WTC11 (cell line): ENCODE measurements around the gene ATG101. TPM values are rescaled to one million over a fixed set of nuclear protein-coding genes. Genes with fewer than 3 reads are reported as not detected.

Source experiments
- ATAC-seq: fragments of 200-7000 bp; cut with Tn5 transposase; 2 replicates; pipeline ENCODE4 v1.10.0; 2021; ENCODE audit warnings: mild to moderate bottlenecking, moderate library complexity
- CTCF ChIA-PET: fragments of 300-600 bp; sonication (Branson Sonifier 250); formaldehyde crosslinking; loops from one replicate; lab custom pipeline; 2021; ENCODE audit warnings: antibody characterized with exemption; lab: Charles Lee
- POLR2A ChIA-PET: fragments of 350-600 bp; sonication (Branson Sonifier 250); formaldehyde crosslinking; loops from one replicate; lab custom pipeline; 2021; ENCODE audit warnings: antibody characterized with exemption; lab: Charles Lee
- DNase-seq: peaks from one replicate; pipeline ENCODE4 v3.0.0; 2021; ENCODE audit warnings: low spot score
- H3K27ac Mint-ChIP-seq: 2 replicates; pipeline ENCODE4 v1.8.0; 2021; ENCODE audit warnings: mixed read lengths
- H3K27me3 Mint-ChIP-seq: 2 replicates; pipeline ENCODE4 v1.8.0; 2021; ENCODE audit warnings: low read depth, mild to moderate bottlenecking, moderate library complexity, mixed read lengths
- H3K36me3 Mint-ChIP-seq: 2 replicates; pipeline ENCODE4 v1.8.0; 2021; ENCODE audit warnings: mixed read lengths
- H3K4me1 Mint-ChIP-seq: 2 replicates; pipeline ENCODE4 v1.8.0; 2022; ENCODE audit warnings: mixed read lengths
- H3K4me3 Mint-ChIP-seq: 2 replicates; pipeline ENCODE4 v1.8.0; 2021; ENCODE audit warnings: mild to moderate bottlenecking, moderate library complexity, mixed read lengths
- H3K9me3 Mint-ChIP-seq: 2 replicates; pipeline ENCODE4 v1.8.0; 2021; ENCODE audit warnings: mixed read lengths
- ARID4B ChIP-seq: sonication (generic); formaldehyde crosslinking; IDR thresholded peaks from 2 replicates; pipeline ENCODE4 v1.8.0; 2023; ENCODE audit warnings: missing genetic modification reagents, mild to moderate bottlenecking, borderline replicate concordance
- CREM ChIP-seq: sonication (generic); formaldehyde crosslinking; IDR thresholded peaks from 2 replicates; pipeline ENCODE4 v1.8.1; 2022; ENCODE audit warnings: mild to moderate bottlenecking, missing genetic modification reagents, moderate library complexity
- FOXK1 ChIP-seq: sonication (generic); formaldehyde crosslinking; IDR thresholded peaks from 2 replicates; pipeline ENCODE4 v1.8.0; 2022; ENCODE audit warnings: mild to moderate bottlenecking, moderate library complexity, missing genetic modification reagents
- GTF2I ChIP-seq: fragments of 250-450 bp; sonication (Bioruptor Pico); conservative IDR thresholded peaks from 2 replicates; pipeline ENCODE4 v1.4.0; 2021; ENCODE audit warnings: mild to moderate bottlenecking
- NFE2L1 ChIP-seq: sonication (generic); formaldehyde crosslinking; IDR thresholded peaks from 2 replicates; pipeline ENCODE4 v1.8.1; 2023; ENCODE audit warnings: missing genetic modification reagents
- OVOL2 ChIP-seq: fragments of 250-450 bp; sonication (Bioruptor Pico); IDR thresholded peaks from 2 replicates; pipeline ENCODE4 v1.9.0; 2021; ENCODE audit warnings: mild to moderate bottlenecking, borderline replicate concordance
- RORB ChIP-seq: fragments of 250-450 bp; sonication (Bioruptor Pico); IDR thresholded peaks from 2 replicates; pipeline ENCODE4 v1.9.0; 2021; ENCODE audit warnings: mild to moderate bottlenecking
- TP53 ChIP-seq: sonication (generic); formaldehyde crosslinking; IDR thresholded peaks from 2 replicates; pipeline ENCODE4 v1.8.1; 2023; ENCODE audit warnings: mild to moderate bottlenecking, missing genetic modification reagents
- ZBTB21 ChIP-seq: sonication (generic); formaldehyde crosslinking; IDR thresholded peaks from 2 replicates; pipeline ENCODE4 v1.8.1; 2023; ENCODE audit warnings: mild to moderate bottlenecking, missing genetic modification reagents, borderline replicate concordance
- ZNF138 ChIP-seq: sonication (generic); formaldehyde crosslinking; conservative IDR thresholded peaks from 2 replicates; pipeline ENCODE4 v1.8.1; 2022; ENCODE audit warnings: mild to moderate bottlenecking, moderate library complexity, missing genetic modification reagents
- ZNF232 ChIP-seq: sonication (generic); formaldehyde crosslinking; IDR thresholded peaks from 2 replicates; pipeline ENCODE4 v1.8.0; 2022; ENCODE audit warnings: mild to moderate bottlenecking, missing genetic modification reagents
- total RNA-seq: library from RNA; stranded (reverse); gene quantifications from 3 replicates; pipeline ENCODE4 v1.2.3, GENCODE V29; 2021
- TF ChIP-seq, protein P1 (sequence below): sonication (generic); formaldehyde crosslinking; IDR thresholded peaks from 2 replicates; pipeline ENCODE4 v1.8.0; 2022; ENCODE audit warnings: mild to moderate bottlenecking, missing genetic modification reagents
- TF ChIP-seq, protein P2 (sequence below): sonication (generic); formaldehyde crosslinking; IDR thresholded peaks from 2 replicates; pipeline ENCODE4 v1.8.1; 2022; ENCODE audit warnings: low read depth, mild to moderate bottlenecking, moderate library complexity, missing genetic modification reagents, borderline replicate concordance
- TF ChIP-seq, protein P3 (sequence below): fragments of 250-450 bp; sonication (Bioruptor Pico); IDR thresholded peaks from 2 replicates; pipeline ENCODE4 v1.8.0; 2021; ENCODE audit warnings: mild to moderate bottlenecking
- TF ChIP-seq, protein P4 (sequence below): sonication (generic); formaldehyde crosslinking; IDR thresholded peaks from 2 replicates; pipeline ENCODE4 v1.8.1; 2022; ENCODE audit warnings: mild to moderate bottlenecking, moderate library complexity, missing genetic modification reagents

ATG101 gene
- total RNA-seq, 1 experiment from 2014 or later = 52.1 TPM

GRCh38 chr12:52050758-52051541 is 18.8 kb upstream of the ATG101 start, which contains the start of gene NR4A1 (continued):
- TF ChIP-seq, protein P1, sequence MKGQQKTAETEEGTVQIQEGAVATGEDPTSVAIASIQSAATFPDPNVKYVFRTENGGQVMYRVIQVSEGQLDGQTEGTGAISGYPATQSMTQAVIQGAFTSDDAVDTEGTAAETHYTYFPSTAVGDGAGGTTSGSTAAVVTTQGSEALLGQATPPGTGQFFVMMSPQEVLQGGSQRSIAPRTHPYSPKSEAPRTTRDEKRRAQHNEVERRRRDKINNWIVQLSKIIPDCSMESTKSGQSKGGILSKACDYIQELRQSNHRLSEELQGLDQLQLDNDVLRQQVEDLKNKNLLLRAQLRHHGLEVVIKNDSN (CRISPR knock-in tag) = no peak

DNA sequence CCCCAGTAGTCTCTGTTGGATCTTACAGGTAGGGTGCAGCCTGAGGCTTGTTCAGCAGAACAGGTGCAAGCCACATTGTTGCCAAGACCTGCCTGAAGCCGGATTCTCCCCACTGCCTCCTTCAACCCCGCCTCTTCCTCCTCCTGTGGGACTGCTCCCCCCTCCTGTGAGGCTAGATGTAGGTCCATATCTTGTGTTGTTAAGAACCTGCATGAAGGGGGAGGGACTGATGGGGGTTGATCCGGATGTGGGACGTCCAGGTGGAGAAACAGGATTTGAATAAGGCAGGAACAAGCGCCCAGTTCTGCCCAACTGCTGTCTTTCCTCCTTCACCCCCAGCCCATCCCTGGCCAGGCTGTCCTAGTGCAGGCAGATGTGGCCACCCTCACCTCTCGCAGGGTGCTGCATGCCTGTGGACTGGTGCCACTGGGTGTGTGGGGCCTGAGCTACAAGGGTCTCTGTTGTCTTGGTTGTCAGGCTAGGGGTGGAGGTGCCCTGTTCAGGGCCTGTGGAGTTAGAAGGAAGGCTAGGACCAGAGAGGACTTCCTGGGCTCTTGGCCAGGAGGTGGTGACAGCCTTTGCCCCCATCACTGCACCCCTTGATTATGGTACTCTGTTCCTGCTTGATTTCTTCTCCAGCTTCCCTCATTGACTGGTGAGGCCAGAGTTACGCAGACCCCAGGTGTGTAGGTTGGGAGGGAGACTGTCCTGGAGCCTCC is 17.2 kb upstream of the ATG101 start:
- TF ChIP-seq TP53 (CRISPR knock-in tag) = no peak
- no peak for TF ChIP-seq GTF2I (CRISPR knock-in tag)
- TF ChIP-seq FOXK1 (CRISPR knock-in tag) = no peak
- no peak for TF ChIP-seq ZNF232 (CRISPR knock-in tag)
- no peak for TF ChIP-seq OVOL2 (CRISPR knock-in tag)
- TF ChIP-seq CREM (CRISPR knock-in tag) = no peak
- no peak for TF ChIP-seq ARID4B (CRISPR knock-in tag)
- TF ChIP-seq, all 79 proteins: peak for 0
- no peak for DNase-seq
- H3K27ac Mint-ChIP-seq = no peak overlapping the region
- H3K4me1 Mint-ChIP-seq = peaks cover 28% of the 10 kb centered on the region
- ATAC-seq = no peak
- H3K9me3 Mint-ChIP-seq = no peaks in the 10 kb centered on the region
- ChIA-PET POLR2A (interaction anchor here (0.6 to 1.7 kb wide), 2 partner anchors 20 to 68 kb away, joined by 3 to 8 read pairs; no protein-coding TSS in a partner anchor), CTCF (interaction anchor here (0.7 to 2.9 kb wide), 6 partner anchors 15 to 69 kb away, joined by 3 to 57 read pairs (median 10); no protein-coding TSS in a partner anchor)
- H3K36me3 Mint-ChIP-seq = no peaks in the 10 kb centered on the region
- H3K4me3 Mint-ChIP-seq = peak overlapping the region; percentile 86
- peaks cover 47% of the 10 kb centered on the region for H3K27me3 Mint-ChIP-seq

- CTCF ChIA-PET = interaction anchor here (1.1 to 1.5 kb wide), 3 partner anchors 28 to 68 kb away, joined by 3 to 5 read pairs (median 5); no protein-coding TSS in a partner anchor
- POLR2A ChIA-PET = no interaction called here
- H3K9me3 Mint-ChIP-seq = no peaks in the 10 kb centered on the region
- H3K36me3 Mint-ChIP-seq = 0 out of 2 replicates have a peak, but pooled peaks cover under 1% of the 10 kb centered on the region
- TF ChIP-seq, protein P2, sequence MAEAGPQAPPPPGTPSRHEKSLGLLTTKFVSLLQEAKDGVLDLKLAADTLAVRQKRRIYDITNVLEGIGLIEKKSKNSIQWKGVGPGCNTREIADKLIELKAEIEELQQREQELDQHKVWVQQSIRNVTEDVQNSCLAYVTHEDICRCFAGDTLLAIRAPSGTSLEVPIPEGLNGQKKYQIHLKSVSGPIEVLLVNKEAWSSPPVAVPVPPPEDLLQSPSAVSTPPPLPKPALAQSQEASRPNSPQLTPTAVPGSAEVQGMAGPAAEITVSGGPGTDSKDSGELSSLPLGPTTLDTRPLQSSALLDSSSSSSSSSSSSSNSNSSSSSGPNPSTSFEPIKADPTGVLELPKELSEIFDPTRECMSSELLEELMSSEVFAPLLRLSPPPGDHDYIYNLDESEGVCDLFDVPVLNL (CRISPR knock-in tag) = no peak
- TF ChIP-seq ZBTB21 (CRISPR knock-in tag) = no peak
- TF ChIP-seq, protein P3, sequence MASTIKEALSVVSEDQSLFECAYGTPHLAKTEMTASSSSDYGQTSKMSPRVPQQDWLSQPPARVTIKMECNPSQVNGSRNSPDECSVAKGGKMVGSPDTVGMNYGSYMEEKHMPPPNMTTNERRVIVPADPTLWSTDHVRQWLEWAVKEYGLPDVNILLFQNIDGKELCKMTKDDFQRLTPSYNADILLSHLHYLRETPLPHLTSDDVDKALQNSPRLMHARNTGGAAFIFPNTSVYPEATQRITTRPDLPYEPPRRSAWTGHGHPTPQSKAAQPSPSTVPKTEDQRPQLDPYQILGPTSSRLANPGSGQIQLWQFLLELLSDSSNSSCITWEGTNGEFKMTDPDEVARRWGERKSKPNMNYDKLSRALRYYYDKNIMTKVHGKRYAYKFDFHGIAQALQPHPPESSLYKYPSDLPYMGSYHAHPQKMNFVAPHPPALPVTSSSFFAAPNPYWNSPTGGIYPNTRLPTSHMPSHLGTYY (CRISPR knock-in tag) = no peak
- no peak for TF ChIP-seq ZNF138 (CRISPR knock-in tag)
- no peak for TF ChIP-seq RORB (CRISPR knock-in tag)
- TF ChIP-seq, protein P4, sequence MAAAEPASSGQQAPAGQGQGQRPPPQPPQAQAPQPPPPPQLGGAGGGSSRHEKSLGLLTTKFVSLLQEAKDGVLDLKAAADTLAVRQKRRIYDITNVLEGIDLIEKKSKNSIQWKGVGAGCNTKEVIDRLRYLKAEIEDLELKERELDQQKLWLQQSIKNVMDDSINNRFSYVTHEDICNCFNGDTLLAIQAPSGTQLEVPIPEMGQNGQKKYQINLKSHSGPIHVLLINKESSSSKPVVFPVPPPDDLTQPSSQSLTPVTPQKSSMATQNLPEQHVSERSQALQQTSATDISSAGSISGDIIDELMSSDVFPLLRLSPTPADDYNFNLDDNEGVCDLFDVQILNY (CRISPR knock-in tag) = no peak
- no peak for TF ChIP-seq ARID4B (CRISPR knock-in tag)
- TF ChIP-seq NFE2L1 (CRISPR knock-in tag) = no peak
- DNase-seq (no peak), ATAC-seq (no peak)
- H3K27me3 Mint-ChIP-seq = peaks cover 37% of the 10 kb centered on the region
- H3K4me3 Mint-ChIP-seq = no peak overlapping the region
- H3K4me1 Mint-ChIP-seq = peaks cover 28% of the 10 kb centered on the region
- H3K27ac Mint-ChIP-seq = no peak overlapping the region
Measured at GRCh38 chr12:52053536-52054209, 16.1 kb upstream of the ATG101 start.
